ENCODE results near the gene MORC2. TPM values are rescaled to one million over a fixed set of nuclear protein-coding genes. Genes with fewer than 3 reads are reported as not detected.

MORC2 gene
- total and polyA plus RNA-seq, 2 of the 13 experiments (the other 11 are each of a cell fraction or from before 2014, with no cell fraction given): 11.9 to 18.3 TPM

DNA sequence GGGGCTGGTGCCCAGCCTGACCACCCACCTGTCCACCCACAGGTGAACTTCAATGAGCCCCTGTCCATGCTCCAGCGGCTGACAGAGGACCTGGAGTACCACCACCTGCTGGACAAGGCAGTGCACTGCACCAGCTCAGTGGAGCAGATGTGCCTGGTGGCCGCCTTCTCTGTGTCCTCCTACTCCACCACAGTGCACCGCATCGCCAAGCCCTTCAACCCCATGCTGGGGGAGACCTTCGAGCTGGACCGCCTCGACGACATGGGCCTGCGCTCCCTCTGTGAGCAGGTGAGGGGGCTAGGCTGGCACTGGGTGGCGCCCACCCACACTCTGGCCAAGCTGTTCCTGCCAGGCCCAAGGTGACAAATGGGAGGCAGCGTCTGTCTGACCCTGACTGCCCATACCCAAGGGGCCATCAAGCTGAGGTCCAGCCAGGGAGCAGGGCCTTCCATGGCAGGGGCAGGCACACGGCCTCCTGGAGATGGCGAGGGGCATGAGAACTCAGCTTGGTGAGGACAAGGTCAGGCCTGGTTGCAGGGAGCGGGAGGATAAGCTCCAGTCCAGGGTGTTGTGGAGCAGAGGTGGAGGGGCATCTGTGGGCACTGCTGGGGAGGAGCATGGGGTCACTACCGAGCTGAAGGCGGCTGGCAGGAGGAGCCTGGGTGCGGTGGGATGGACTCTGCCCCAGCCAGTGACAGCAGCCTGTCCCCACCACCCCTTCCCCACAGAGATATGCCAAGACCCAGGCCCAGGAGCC lies 77.7 kb downstream of the MORC2 start (continued):
- no peak for TF ChIP-seq ZUFSP (CRISPR knock-in tag; IDR thresholded peaks at IDR 0.05; ENCODE audit: borderline replicate concordance)

GRCh38 chr22:30889996-30890480 lies 78.5 kb downstream of the MORC2 start:
- in situ Hi-C loops (cut with HindIII; ENCODE audit: extremely low pct_ligation_motif_present, low pct_unique_long_range_greater_than_20kb): loop anchor here (10.0 kb wide), 1 partner anchor 125 kb away; no protein-coding TSS in a partner anchor
- ChIA-PET CTCF (ENCODE audit: low intra/inter-chr PET ratio, low total read pairs) (interaction anchor here (1.2 to 1.7 kb wide), 2 partner anchors 30 to 126 kb away, joined by 3 to 20 read pairs; no protein-coding TSS in a partner anchor), POLR2A (interaction anchor here (2.6 kb wide), 1 partner anchor 8 kb away, joined by 7 read pairs; no protein-coding TSS in a partner anchor)
- no peaks in the 10 kb centered on the region for H4K20me1 ChIP-seq (ENCODE audit: insufficient read depth, low read length)
- H3K4me1 ChIP-seq (ENCODE audit: insufficient read depth, low read length): peaks cover 9% of the 10 kb centered on the region
- FAIRE-seq (no peak), ATAC-seq (no peak), DNase-seq (ENCODE audit: low spot score) (no peak)
- TF ChIP-seq, protein P1, sequence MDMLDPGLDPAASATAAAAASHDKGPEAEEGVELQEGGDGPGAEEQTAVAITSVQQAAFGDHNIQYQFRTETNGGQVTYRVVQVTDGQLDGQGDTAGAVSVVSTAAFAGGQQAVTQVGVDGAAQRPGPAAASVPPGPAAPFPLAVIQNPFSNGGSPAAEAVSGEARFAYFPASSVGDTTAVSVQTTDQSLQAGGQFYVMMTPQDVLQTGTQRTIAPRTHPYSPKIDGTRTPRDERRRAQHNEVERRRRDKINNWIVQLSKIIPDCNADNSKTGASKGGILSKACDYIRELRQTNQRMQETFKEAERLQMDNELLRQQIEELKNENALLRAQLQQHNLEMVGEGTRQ (IDR thresholded peaks at IDR 0.05; ENCODE audit: low read depth, low read length): no peak
- TF ChIP-seq, protein P1 (CRISPR knock-in tag; IDR thresholded peaks at IDR 0.05; ENCODE audit: borderline replicate concordance): no peak
- H3K9me3 ChIP-seq (ENCODE audit: low read length): no peaks in the 10 kb centered on the region
- no peaks in the 10 kb centered on the region for H3K27me3 ChIP-seq (ENCODE audit: control insufficient read depth in 1 of 2, insufficient read depth in 2 of 2, low read length in 2 of 2)
- intact Hi-C loops (cut with micrococcal nuclease; ENCODE audit: unreplicated experiment): loop anchor here (1.0 kb wide), 1 partner anchor 127 kb away; no protein-coding TSS in a partner anchor
- WGBS (ENCODE audit: low lambda C conversion rate): 89% methylated on average over 8 of the region's 9 CpGs
- H3K9ac ChIP-seq (ENCODE audit: insufficient read depth, low read depth, low read length): no peak overlapping the region
- H3K4me2 ChIP-seq (ENCODE audit: low read depth, low read length): no peak overlapping the region
- H3K36me3 ChIP-seq (replicated peaks in 1 of 2; ENCODE audit: control insufficient read depth in 1 of 2, insufficient read depth in 2 of 2, low read length in 2 of 2): peaks cover 7 to 14% of the 10 kb centered on the region in 2 experiments; a peak in 4 of 5 replicates
- no peak overlapping the region for H3K27ac ChIP-seq (ENCODE audit: extremely low read length, insufficient read depth, low read length)
- no TSS peak for BruUV-seq (replicated peaks)
- H3K79me2 ChIP-seq (ENCODE audit: insufficient read depth, low read length): no peaks in the 10 kb centered on the region
- no peak overlapping the region for H2AFZ ChIP-seq (ENCODE audit: low read length)
- H3K4me3 ChIP-seq (replicated peaks in 1 of 3; ENCODE audit: insufficient read depth in 1 of 3, low read depth in 2 of 3, low read length in 3 of 3): no peak overlapping the region

Measured in HepG2 (cell line).